T-helper 1 cell treated with Interleukin-12 subunit alpha and Interleukin-12 subunit beta and Interleukin-4 antibody, amounts not matched to agents 30 ng/mL and 1 ng/mL, for 36 hours (primary cell): Measurements from ENCODE around the gene NTMT2. TPM values are rescaled to one million over a fixed set of nuclear protein-coding genes. Genes with fewer than 3 reads are reported as not detected.
"Not testable (repeated sequence)": the region's sequence is repeated elsewhere in the genome, so short reads cannot be mapped to it uniquely, and the experiment has no call there.

Experiments used
- intact Hi-C: fragments of 100-400 bp; cut with micrococcal nuclease; formaldehyde crosslinking; loops from one replicate; pipeline ENCODE4 v1.15.1; 2024
- total RNA-seq: library from RNA; stranded (reverse); gene quantifications from 2 replicates; pipeline ENCODE4 v1.2.3, GENCODE V29; 2022

NTMT2 gene
- total RNA-seq, 1 donor from 2014 or later = not detected

DNA sequence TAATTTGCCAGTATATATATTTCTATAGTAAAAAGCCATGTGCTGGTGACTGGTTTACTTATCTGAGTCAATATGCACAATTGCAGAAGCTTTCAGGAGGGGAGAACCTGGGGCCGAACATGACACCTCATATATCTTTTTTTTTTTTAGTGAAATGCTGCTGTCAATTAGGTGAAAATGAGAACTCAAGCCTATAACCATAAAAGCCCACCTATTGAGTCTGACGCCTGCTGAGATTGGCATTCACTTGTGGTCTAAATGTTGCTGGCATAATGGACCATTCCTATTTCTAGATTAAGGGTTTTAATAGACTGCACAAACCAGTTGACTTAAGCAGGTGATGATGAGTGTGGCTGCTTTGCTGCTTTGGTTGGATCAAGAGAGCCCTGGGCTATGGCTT is 10.8 kb downstream of the NTMT2 start:
- intact Hi-C loops = no loop called here

DNA sequence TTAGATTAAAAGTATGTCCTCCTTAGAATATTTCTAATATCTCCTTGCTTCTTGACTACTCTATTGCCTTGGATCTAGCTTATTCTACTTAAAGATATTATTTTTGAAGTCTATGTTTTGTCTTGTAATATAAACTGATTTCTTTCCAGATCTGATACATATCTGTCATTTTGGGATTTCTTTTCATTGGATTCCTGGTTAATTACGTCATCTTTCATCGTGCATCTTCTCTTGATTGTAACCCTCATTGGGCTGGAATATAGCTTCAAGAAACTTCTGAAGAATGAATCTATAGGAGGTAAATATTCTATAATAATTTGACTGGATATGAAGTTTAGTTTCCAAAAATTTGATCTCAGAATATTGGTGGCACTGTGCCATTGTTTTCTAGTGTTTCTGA is 12.1 kb downstream of the NTMT2 start:
- intact Hi-C loops = no loop called here

DNA sequence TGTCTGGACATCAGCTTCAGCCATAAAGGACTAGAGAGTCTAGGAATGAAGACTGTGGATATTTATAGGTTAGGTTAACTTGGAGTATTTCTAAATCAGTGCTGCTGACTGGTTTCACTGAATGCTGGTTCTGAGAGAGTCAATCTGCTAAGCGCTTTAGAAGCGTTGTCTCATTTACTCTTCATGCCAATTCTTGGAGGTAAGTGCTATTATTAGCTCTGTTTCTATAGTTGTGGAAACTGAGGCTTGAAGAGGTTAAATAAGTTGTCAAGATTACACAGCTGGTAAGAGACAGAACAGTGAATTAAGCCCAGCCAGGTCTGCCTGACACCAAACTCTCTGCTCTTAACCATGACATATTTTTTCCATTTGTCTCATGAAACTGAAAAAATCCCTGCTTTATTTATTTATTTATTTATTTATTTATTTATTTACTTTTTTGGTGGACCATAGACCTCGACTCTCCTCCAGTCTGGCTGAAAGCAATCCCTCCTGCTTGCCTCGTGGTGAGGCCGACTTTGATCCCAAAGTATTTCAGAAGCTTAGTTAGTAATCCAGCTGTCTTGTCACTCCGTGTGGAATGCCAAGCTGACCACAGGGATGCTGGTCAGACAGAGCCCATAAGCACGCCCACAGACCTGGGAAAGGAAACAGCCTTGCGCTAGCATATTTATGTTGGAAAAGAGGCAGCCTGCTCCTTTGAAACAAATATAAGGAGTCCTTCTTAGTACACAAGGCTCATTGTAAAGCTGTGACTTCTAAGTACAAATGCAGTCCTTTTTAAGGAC is 16.9 kb downstream of the NTMT2 start:
- intact Hi-C loops = no loop called here

- intact Hi-C loops = no loop called here
Observed at GRCh38 chr1:170164103-170164763, 18.5 kb downstream of the NTMT2 start.

DNA sequence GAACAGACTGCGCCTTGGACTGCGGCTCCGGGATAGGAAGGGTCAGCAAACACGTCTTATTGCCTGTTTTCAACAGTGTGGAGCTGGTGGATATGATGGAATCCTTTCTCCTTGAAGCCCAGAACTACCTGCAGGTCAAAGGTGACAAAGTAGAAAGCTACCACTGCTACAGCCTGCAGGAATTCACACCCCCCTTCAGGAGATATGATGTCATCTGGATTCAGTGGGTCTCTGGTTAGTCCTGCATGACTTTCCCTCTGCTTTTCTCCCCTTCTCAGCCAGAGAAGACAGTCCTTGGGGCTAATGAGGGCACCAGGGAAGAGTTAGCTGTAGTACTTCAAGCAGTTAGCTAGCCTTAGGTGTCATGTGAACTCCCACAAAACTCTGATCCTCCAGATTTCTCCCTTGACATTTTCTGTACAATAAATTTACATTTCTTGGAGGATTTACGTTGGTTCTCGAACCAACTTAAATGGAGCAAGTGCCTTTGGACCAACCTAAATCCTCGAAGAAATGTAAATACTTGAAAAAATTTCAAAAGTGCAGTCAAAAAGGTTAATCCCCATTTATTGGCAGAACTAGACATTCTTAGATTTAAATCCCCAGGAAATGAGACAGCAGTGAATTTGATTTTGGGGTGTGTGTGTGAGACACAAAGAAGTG is 20.9 kb downstream of the NTMT2 start:
- intact Hi-C loops = no loop called here

- intact Hi-C loops = no loop called here
Observed at GRCh38 chr1:170168265-170168664, 22.5 kb downstream of the NTMT2 start.

DNA sequence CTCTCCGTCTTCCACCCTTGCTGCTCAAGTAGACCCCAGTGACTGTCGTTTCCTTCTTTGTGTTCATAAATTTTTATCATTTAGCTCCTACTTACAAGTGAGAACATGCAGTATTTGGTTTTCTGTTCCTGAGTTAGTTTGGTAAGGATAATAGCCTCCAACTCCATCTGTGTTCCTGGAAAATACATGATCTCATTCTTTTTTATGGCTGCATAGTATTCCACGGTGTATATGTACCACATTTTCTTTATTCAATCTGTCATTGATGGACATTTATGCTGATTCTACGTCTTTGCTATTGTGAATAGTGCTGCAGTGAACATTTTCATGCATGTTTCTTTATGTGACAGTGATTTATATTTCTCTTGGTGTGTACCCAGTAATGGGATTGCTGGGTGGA is 24.8 kb downstream of the NTMT2 start:
- intact Hi-C loops = not testable (repeated sequence)

- intact Hi-C loops = no loop called here
Observed at GRCh38 chr1:170174395-170174794, 28.6 kb downstream of the NTMT2 start.

DNA sequence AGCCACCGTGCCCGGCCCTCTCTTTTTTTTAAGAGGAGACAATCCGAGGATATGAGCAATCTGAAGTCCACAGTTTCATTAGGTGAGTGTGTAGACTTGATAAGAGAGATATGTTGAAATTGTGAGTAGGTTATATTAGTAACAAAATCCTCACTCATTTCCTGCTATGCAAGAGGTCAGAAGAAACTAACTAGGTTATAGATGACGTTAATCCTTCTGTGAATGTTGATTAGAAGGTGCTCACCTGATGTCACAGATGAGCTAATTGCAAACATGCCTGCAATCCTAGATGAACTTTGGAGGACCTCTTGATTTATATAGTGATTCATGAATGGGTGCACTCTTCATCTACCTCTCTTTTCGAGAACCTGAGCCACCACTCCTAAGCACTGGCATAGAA is 29.3 kb downstream of the NTMT2 start:
- intact Hi-C loops = no loop called here

GRCh38 chr1:170175484-170175883 is 29.7 kb downstream of the NTMT2 start:
- intact Hi-C loops = no loop called here

GRCh38 chr1:170176772-170177171 is 31.0 kb downstream of the NTMT2 start:
- intact Hi-C loops = no loop called here

- intact Hi-C loops = no loop called here
Observed at GRCh38 chr1:170182442-170182841, 36.7 kb downstream of the NTMT2 start.

- intact Hi-C loops = no loop called here
Observed at GRCh38 chr1:170192546-170192945, 46.8 kb downstream of the NTMT2 start.

- intact Hi-C loops = no loop called here
Observed at GRCh38 chr1:170194451-170194850, 48.7 kb downstream of the NTMT2 start.

DNA sequence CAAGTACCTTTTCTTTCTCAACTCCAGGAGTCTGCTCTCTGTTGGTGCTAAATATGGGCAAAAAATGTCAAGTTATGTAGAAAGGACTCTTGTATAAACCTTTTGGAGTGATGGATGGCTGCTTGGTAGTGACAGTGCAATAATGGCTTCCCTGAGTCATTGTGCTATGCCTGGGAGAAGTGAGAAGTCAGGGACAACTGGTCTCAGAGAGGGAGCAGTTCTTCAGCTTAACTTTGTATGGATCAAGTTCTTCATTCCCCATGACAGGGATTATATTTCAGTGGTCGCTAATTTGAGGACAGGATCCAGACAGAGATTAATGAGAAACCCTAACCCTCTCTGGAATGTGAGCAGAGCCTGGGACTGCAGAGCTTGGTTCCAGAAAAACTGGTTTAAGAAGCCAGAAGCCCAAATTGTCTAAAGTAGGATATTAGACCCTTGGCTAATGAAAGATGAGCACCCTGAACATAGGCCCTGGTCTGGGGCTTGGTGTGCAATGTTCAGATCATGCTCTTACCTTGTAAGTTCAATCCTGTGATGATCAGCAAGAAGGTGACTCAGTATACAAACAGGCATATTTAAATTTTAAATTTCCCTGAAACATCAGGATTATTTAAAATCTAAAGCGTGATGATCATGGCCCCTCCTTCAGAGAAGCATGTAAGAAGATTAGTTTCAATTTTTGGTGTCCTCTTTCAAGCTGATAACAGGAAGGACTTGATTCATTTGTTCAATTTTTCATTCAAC is 50.9 kb downstream of the NTMT2 start:
- intact Hi-C loops = no loop called here

GRCh38 chr1:170198090-170198489 is 52.3 kb downstream of the NTMT2 start:
- intact Hi-C loops = no loop called here

DNA sequence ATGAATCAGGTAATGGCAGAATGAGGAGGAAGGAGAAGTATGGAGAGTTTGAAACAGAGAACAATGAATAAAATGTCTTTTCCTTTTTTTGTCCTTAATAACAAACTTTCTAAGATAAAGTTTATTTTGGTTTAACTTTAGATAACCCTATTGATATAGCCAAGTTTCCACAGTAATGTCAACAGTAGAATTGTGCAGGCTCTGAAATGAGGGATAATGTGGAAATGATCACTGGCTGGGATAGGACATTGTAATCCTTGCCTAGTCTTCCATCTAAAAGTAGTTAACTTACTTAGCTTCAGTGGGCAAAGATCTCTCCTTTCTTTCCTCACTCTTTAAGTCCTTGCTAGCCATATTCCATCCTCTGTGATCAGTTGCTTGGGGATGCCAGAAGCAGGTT is 52.8 kb downstream of the NTMT2 start:
- intact Hi-C loops = no loop called here

DNA sequence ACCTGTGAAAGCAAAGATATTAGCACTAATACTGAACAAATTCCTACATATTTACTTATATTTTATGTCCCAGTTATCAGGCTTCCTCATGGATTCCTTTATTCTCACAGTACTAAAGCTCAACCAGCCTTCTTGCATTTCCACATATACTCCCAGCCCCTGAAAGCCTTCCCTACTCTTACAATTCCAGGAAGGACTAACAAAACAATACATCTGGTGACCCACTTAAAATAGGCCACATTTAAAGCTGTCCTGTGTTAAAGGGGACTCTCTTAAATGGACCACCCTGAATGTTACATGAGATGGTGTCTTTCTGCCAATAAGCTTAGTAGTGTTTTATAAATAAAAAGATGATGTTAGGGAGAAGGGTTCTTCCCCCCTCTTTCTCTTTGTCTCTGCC is 54.4 kb downstream of the NTMT2 start:
- intact Hi-C loops = no loop called here

- intact Hi-C loops = no loop called here
Observed at GRCh38 chr1:170200621-170201397, 55.0 kb downstream of the NTMT2 start.

GRCh38 chr1:170203693-170204092 is 57.9 kb downstream of the NTMT2 start:
- intact Hi-C loops = no loop called here

GRCh38 chr1:170204121-170204520 is 58.4 kb downstream of the NTMT2 start:
- intact Hi-C loops = no loop called here
